Parathyroid adenoma (tissue), 2 donors: Measurements from ENCODE around the gene PLAAT2.

Experiments used
- H2AFZ ChIP-seq: fragments of 300-600 bp; sonication (generic); one replicate; pipeline ENCODE4 v1.7.0; 2017; ENCODE audit warnings: antibody characterized with exemption, mild to moderate bottlenecking
- H3K27ac ChIP-seq: fragments of 300-600 bp; sonication (generic); one replicate; pipeline ENCODE4 v1.7.0; 2017
- H3K27me3 ChIP-seq: fragments of 300-600 bp; sonication (generic); one replicate; pipeline ENCODE4 v1.7.0; 2017; ENCODE audit warnings: low read length; ENCODE audit not compliant: control insufficient read depth, insufficient read depth
- H3K36me3 ChIP-seq: fragments of 300-600 bp; sonication (generic); one replicate; pipeline ENCODE4 v1.7.0; 2017; ENCODE audit warnings: low read length; ENCODE audit not compliant: control insufficient read depth, insufficient read depth
- H3K4me1 ChIP-seq: fragments of 300-600 bp; sonication (generic); one replicate; pipeline ENCODE4 v1.7.0; 2017; ENCODE audit warnings: control low read depth
- H3K4me2 ChIP-seq: fragments of 300-600 bp; sonication (generic); one replicate; pipeline ENCODE4 v1.7.0; 2017; ENCODE audit warnings: low read length
- H3K4me3 ChIP-seq: fragments of 300-600 bp; sonication (generic); one replicate; pipeline ENCODE4 v1.7.0; 2017; ENCODE audit warnings: low read depth, low read length
- H3K79me2 ChIP-seq: fragments of 300-600 bp; sonication (generic); one replicate; pipeline ENCODE4 v1.7.0; 2017; ENCODE audit warnings: control low read depth
- H3K9ac ChIP-seq: fragments of 300-600 bp; sonication (generic); one replicate; pipeline ENCODE4 v1.7.0; 2017; ENCODE audit warnings: mild to moderate bottlenecking
- H3K9me3 ChIP-seq: fragments of 300-600 bp; sonication (generic); one replicate; pipeline ENCODE4 v1.7.0; 2017; ENCODE audit warnings: low read length; ENCODE audit not compliant: control insufficient read depth
- CTCF ChIP-seq: fragments of 300-600 bp; sonication (generic); IDR thresholded peaks from one replicate; pipeline ENCODE4 v1.7.0; 2017; ENCODE audit warnings: antibody characterized with exemption, mild to moderate bottlenecking
- donor health status: primary hyperparathyroidism.

PLAAT2 gene

GRCh38 chr11:63574856-63575602 is 11.8 kb upstream of the PLAAT2 start:
- H3K4me3 ChIP-seq, result no peak overlapping the region
- no peak for TF ChIP-seq CTCF
- H3K4me2 ChIP-seq, result no peak overlapping the region
- H3K27me3 ChIP-seq, result no peaks in the 10 kb centered on the region
- H2AFZ ChIP-seq, result peak overlapping the region; percentile 42
- H3K27ac ChIP-seq, result peak overlapping the region; percentile 53
- no peaks in the 10 kb centered on the region for H3K9me3 ChIP-seq
- no peaks in the 10 kb centered on the region for H3K79me2 ChIP-seq
- no peaks in the 10 kb centered on the region for H3K36me3 ChIP-seq
- H3K9ac ChIP-seq, result no peak overlapping the region
- H3K4me1 ChIP-seq, result peaks cover 4% of the 10 kb centered on the region

- Histone ChIP-seq H3K9ac (no peak overlapping the region), H2AFZ (peak overlapping the region; percentile 42), H3K27me3 (no peaks in the 10 kb centered on the region), H3K9me3 (no peaks in the 10 kb centered on the region), H3K36me3 (no peaks in the 10 kb centered on the region), H3K4me1 (peaks cover 4% of the 10 kb centered on the region), H3K4me3 (no peak overlapping the region), H3K4me2 (no peak overlapping the region), H3K27ac (peak overlapping the region; percentile 53), H3K79me2 (no peaks in the 10 kb centered on the region)
- no peak for TF ChIP-seq CTCF
Measured at GRCh38 chr11:63573881-63574855, 11.0 kb upstream of the PLAAT2 start.

GRCh38 chr11:63572026-63572688 is 9.0 kb upstream of the PLAAT2 start:
- Histone ChIP-seq H3K27ac (no peak overlapping the region), H3K9me3 (no peaks in the 10 kb centered on the region), H3K4me1 (peaks cover 4% of the 10 kb centered on the region), H3K9ac (no peak overlapping the region), H3K4me2 (no peak overlapping the region), H2AFZ (no peak overlapping the region), H3K4me3 (no peak overlapping the region), H3K27me3 (no peaks in the 10 kb centered on the region), H3K79me2 (no peaks in the 10 kb centered on the region), H3K36me3 (no peaks in the 10 kb centered on the region)
- TF ChIP-seq CTCF, result no peak

GRCh38 chr11:63569570-63569969 is 6.4 kb upstream of the PLAAT2 start:
- Histone ChIP-seq H3K27me3 (no peaks in the 10 kb centered on the region), H3K27ac (no peak overlapping the region), H3K79me2 (no peaks in the 10 kb centered on the region), H3K9ac (no peak overlapping the region), H3K4me3 (no peak overlapping the region), H3K9me3 (no peaks in the 10 kb centered on the region), H3K4me2 (no peak overlapping the region), H3K4me1 (no peaks in the 10 kb centered on the region), H3K36me3 (no peaks in the 10 kb centered on the region), H2AFZ (no peak overlapping the region)
- no peak for TF ChIP-seq CTCF
